Smooth muscle cell (in vitro differentiated cells): Measurements from ENCODE around the gene HAP1. TPM values are rescaled to one million over a fixed set of nuclear protein-coding genes. Genes with fewer than 3 reads are reported as not detected.
A peak's percentile ranks its signal among the peaks of the same experiment; 100 is the strongest.

Experiments
- DNase-seq: peaks from one replicate; lab custom pipeline; 2025; ENCODE audit not compliant: unreplicated experiment; lab: John Stamatoyannopoulos, UW
- H2AFZ ChIP-seq: fragments of 200-600 bp; sonication (generic); 2 replicates; pipeline ENCODE4 v1.6.0; 2016; ENCODE audit warnings: antibody characterized with exemption, low read depth, mild to moderate bottlenecking
- H3F3A ChIP-seq: fragments of 200-600 bp; sonication (generic); 2 replicates; pipeline ENCODE4 v1.6.0; 2017; ENCODE audit warnings: antibody characterized with exemption, low read depth
- H3K27ac ChIP-seq: fragments of 200-600 bp; sonication (generic); 2 replicates; pipeline ENCODE4 v1.5.1; 2016; ENCODE audit warnings: low read depth, mild to moderate bottlenecking
- H3K27me3 ChIP-seq: fragments of 200-600 bp; sonication (generic); 2 replicates; pipeline ENCODE4 v1.6.1; 2016; ENCODE audit warnings: low read depth, mild to moderate bottlenecking
- H3K36me3 ChIP-seq: fragments of 200-600 bp; sonication (generic); 2 replicates; pipeline ENCODE4 v1.5.1; 2016; ENCODE audit warnings: low read depth
- H3K4me1 ChIP-seq: fragments of 200-600 bp; sonication (generic); 2 replicates; pipeline ENCODE4 v1.5.1; 2016; ENCODE audit warnings: low read depth
- H3K4me2 ChIP-seq: fragments of 200-600 bp; sonication (generic); 2 replicates; pipeline ENCODE4 v1.6.0; 2016; ENCODE audit warnings: mild to moderate bottlenecking
- H3K4me3 ChIP-seq: fragments of 200-600 bp; sonication (generic); 2 replicates; pipeline ENCODE4 v1.5.1; 2016; ENCODE audit warnings: mild to moderate bottlenecking
- H3K79me2 ChIP-seq: fragments of 200-600 bp; sonication (generic); 2 replicates; pipeline ENCODE4 v1.6.0; 2016; ENCODE audit warnings: low read depth, mild to moderate bottlenecking
- H3K9ac ChIP-seq: fragments of 200-600 bp; sonication (generic); 2 replicates; pipeline ENCODE4 v1.6.0; 2016; ENCODE audit warnings: low read depth
- H3K9me3 ChIP-seq: fragments of 200-600 bp; sonication (generic); replicated peaks from 2 replicates; pipeline ENCODE4 v1.5.1; 2016; ENCODE audit warnings: low read depth
- H4K20me1 ChIP-seq: fragments of 200-600 bp; sonication (generic); 2 replicates; pipeline ENCODE4 v1.6.0; 2016; ENCODE audit warnings: low read depth
- WGBS: methylation state at CpG from one replicate; pipeline ENCODE4 v1.1.7; 2016; ENCODE audit warnings: low lambda C conversion rate; 5-methylcytosine and 5-hydroxymethylcytosine counted together
- polyA plus RNA-seq: library from polyadenylated mRNA; unstranded; fragments of >200 nt; fragmentation: Nextera tagmentation; extraction: Ambion mirVana; gene quantifications from 2 replicates; pipeline ENCODE4 v1.2.1, GENCODE V29; 2016
- total RNA-seq: library from RNA; depleted of rRNA; stranded (reverse); fragments of >200 nt; gene quantifications from 2 replicates; pipeline ENCODE4 v1.2.3, GENCODE V29; 2014
- TF ChIP-seq, protein P1 (sequence below): fragments of 200-600 bp; sonication (generic); IDR thresholded peaks from 2 replicates; pipeline ENCODE4 v1.5.1; 2017; ENCODE audit warnings: borderline replicate concordance, mild to moderate bottlenecking, antibody characterized with exemption; ENCODE audit not compliant: insufficient read depth, poor library complexity, severe bottlenecking

HAP1 gene
- total and polyA plus RNA-seq, 2 experiments from 2014 or later, result 0.36 to 0.73 TPM

DNA sequence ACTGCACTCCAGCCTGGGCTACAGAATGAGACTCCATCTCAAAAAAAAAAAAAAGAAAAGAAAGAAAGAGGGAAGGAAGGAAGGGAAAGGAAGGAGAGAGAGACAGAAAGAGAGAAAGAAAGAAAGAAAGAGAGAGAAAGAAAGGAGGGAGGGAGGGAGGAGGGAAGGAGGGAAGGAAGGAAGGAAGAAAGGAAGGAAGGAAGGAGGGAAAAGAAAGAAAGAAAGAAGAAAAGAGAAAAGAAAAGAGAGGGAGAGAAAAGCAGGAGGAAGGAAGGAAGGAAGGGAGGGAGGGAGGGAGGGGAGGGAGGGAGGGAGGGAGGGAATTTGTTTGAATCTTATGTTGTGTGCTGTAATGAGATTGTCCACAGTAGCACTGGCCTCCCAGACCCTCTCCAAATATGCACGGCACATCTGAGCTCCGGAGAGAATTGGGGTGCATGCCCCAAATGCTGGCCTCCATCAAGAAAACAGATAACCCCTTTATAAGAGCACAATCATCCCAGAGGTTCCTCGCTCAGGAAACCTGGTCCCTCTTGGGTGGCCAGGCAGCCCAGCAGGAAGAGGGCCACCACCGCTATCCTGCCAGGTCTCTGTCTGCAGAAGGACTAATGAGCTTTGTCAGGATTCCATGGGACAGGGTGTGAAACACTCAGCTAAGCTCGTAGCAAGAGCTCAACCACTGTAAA, 54.6 kb downstream of the HAP1 start:
- Histone ChIP-seq H3K9ac (no peak overlapping the region), H3K4me1 (peaks cover 17% of the 10 kb centered on the region), H4K20me1 (no peaks in the 10 kb centered on the region), H2AFZ (no peak overlapping the region), H3K4me2 (no peak overlapping the region), H3K36me3 (no peaks in the 10 kb centered on the region), H3F3A (peaks cover 5% of the 10 kb centered on the region), H3K27me3 (no peaks in the 10 kb centered on the region), H3K4me3 (no peak overlapping the region), H3K9me3 (no peaks in the 10 kb centered on the region), H3K27ac (no peak overlapping the region), H3K79me2 (no peaks in the 10 kb centered on the region)
- DNase-seq, result no peak
- TF ChIP-seq, protein P1, sequence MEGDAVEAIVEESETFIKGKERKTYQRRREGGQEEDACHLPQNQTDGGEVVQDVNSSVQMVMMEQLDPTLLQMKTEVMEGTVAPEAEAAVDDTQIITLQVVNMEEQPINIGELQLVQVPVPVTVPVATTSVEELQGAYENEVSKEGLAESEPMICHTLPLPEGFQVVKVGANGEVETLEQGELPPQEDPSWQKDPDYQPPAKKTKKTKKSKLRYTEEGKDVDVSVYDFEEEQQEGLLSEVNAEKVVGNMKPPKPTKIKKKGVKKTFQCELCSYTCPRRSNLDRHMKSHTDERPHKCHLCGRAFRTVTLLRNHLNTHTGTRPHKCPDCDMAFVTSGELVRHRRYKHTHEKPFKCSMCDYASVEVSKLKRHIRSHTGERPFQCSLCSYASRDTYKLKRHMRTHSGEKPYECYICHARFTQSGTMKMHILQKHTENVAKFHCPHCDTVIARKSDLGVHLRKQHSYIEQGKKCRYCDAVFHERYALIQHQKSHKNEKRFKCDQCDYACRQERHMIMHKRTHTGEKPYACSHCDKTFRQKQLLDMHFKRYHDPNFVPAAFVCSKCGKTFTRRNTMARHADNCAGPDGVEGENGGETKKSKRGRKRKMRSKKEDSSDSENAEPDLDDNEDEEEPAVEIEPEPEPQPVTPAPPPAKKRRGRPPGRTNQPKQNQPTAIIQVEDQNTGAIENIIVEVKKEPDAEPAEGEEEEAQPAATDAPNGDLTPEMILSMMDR, result no peak
- 86% methylated on average over 5 of the region's 5 CpGs for WGBS

DNA sequence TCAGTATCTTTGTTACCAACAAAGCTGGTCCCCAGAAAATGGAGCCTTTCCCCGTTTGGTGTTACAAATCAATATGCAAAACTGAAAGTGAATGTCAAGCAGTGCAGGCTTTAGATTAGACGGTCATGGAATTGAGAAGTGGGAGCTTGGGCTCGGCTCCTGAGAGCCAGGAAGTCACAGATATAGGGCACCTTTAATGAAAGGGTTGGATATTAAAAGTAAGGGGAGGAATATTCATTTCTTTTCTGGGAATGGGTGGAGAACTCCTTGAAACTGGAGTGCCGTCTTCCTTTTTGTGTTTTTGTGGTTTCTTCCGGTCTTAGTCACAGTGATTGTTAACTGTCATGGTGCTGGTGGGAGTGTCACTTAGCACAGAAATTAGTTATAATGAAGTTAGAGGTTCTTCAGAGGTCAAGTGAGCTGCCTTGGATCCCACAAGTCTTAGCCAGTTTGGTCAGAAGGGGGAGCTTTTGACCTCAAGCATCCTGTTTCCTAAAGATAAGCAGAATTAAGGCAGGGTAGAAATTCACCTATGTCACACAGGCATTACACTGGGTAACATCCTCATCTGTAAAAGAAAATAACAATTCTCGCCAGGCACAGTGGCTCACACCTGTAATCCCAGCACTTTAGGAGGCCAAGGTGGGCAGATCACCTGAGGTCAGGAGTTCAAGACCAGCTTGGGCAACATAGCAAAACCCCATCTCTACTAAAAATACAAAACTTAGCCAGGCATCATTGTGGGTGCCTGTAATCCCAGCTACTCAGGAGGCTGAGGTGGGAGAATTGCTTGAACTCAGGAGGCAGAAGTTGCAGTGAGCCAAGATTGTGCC, 55.3 kb downstream of the HAP1 start:
- Histone ChIP-seq H3K9ac (peak overlapping the region; percentile 53), H4K20me1 (no peaks in the 10 kb centered on the region)
- WGBS, result 36% methylated on average over 6 of the region's 6 CpGs

DNA sequence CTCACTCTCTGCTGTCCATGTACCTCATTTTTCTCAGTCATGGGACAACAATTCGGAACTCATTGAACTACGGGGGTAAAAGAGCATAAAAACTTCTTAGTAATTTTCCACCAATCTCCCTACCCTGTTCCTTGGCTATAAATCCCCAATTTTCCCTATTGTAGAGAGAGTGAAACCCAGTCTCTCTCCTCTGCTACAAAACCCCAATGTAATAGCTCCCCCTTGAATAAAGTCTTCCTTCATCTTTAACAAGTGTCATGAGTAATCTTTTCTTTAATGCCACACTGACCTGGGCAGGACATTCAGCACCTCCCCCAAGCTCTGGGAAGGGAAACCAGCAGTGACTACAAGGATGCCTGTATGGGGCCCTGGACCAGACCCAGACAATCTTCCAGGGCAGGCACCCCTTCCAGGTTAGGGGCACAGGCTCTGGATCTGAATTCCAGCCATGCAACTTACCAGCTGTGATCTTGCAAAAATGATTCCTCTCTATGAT, 56.0 kb downstream of the HAP1 start:
- Histone ChIP-seq H3K4me1 (peaks cover 17% of the 10 kb centered on the region), H3K9me3 (no peaks in the 10 kb centered on the region), H3K79me2 (no peaks in the 10 kb centered on the region), H3F3A (peaks cover 5% of the 10 kb centered on the region), H3K4me3 (peak overlapping the region; percentile 25), H3K36me3 (no peaks in the 10 kb centered on the region), H3K4me2 (peak overlapping the region; percentile 83), H2AFZ (peak overlapping the region; percentile 82), H4K20me1 (no peaks in the 10 kb centered on the region), H3K27ac (peak overlapping the region; percentile 85), H3K9ac (peak overlapping the region; percentile 53), H3K27me3 (no peaks in the 10 kb centered on the region)
- TF ChIP-seq, protein P1, result no peak
- no peak for DNase-seq
- 79% methylated on average over 2 of the region's 2 CpGs for WGBS

More for the DNA sequence above, 55.3 kb downstream of the HAP1 start:
- TF ChIP-seq, protein P1, result no peak
- Histone ChIP-seq H3K4me2 (peak overlapping the region; percentile 83), H3F3A (peaks cover 5% of the 10 kb centered on the region), H3K27ac (peak overlapping the region; percentile 85), H3K4me3 (peak overlapping the region; percentile 25), H3K27me3 (no peaks in the 10 kb centered on the region), H3K9me3 (no peaks in the 10 kb centered on the region), H2AFZ (peak overlapping the region; percentile 82), H3K4me1 (peaks cover 17% of the 10 kb centered on the region), H3K79me2 (no peaks in the 10 kb centered on the region), H3K36me3 (no peaks in the 10 kb centered on the region)
- no peak for DNase-seq
